ENCODE measurements around the gene DLX4.

DLX4 gene

DNA sequence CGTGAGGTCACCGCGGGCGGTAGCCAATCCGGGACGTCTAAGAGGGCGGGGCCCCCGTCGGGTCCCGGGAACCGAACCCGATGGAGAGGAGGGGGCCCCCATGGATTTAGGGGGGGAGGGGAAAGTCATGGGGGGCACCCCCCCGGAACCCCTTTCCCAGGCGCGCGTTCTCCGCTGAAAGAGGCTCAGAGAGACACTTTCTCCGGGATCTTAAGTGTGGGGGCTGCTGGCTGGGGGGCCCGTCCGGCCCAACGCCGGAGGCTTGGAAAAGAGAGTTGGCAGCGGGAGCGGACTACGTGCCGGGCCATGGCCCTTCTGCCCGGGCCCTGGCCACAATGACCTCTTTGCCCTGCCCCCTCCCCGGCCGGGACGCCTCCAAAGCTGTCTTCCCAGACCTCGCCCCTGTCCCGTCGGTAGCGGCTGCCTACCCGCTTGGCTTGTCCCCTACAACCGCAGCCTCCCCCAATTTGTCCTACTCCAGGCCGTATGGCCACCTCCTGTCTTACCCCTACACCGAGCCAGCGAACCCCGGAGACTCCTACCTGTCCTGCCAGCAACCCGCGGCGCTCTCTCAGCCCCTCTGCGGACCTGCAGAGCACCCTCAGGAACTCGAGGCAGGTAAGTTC is at the start of gene DLX4:
DLX4 (plus strand) TSS at position 57 of the 626 bp plus-strand sequence; CDS start at position 336, 279 bp downstream.
- no peak for DNase-seq

DNA sequence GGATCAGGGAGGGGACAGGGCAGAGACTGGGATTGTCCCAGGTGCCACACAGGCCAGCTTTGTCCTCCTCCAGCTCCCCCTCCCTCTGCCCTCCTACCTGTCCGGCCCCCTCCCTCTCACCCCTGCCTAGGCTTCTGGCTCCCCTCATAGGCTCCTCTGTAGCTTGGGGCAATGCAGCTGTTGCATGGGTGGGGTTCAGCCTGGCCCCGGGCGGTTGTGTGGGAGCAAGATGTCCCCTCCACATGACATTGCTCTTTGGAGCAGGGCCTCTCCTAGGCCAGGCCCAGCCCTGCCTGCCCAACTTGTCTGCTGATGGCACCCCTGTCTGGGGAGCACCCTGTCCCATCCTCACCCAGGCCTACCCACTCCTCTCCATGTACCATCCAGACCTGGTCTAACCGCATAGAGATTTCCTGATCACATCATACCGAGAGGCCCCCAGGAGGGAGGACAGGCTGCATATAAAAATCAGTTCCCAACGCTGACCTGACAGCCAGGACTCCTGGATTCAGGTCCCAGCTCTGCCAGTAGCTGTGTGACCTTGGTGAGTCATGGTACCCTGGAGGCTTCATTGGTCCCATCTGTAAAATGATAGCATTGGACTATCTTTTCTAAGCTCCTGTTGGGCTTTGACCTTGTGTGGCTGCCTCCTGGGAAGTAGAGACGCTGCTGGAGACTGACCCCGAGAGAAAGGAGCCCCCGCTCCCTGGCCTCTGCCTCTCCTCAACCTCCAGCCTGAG is 48.8 kb upstream of the DLX4 start:
- no peak for DNase-seq

DNA sequence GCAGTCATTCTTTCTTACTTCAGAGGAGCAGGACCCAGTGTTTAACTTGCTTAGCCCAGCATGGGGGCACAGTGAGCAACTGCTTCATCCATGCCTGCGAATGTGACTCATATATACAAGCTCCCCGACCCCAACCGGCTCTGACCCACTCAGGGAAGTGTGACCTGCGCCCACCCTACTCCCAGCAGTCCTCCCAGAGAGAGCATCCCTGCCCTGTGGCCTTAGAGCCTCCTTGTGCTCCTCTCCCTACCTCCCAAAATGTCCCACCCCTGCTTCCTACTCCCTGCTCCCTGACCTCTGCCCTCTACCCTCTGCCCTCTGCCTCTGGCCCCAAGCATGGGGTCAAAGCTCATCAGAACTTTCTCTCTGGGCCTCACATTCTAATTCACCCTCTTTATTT is 46.9 kb upstream of the DLX4 start:
- DNase-seq = no peak

- no peak for DNase-seq
These were observed 44.9 kb upstream of the DLX4 start for GRCh38 chr17:49924116-49924515.

DNA sequence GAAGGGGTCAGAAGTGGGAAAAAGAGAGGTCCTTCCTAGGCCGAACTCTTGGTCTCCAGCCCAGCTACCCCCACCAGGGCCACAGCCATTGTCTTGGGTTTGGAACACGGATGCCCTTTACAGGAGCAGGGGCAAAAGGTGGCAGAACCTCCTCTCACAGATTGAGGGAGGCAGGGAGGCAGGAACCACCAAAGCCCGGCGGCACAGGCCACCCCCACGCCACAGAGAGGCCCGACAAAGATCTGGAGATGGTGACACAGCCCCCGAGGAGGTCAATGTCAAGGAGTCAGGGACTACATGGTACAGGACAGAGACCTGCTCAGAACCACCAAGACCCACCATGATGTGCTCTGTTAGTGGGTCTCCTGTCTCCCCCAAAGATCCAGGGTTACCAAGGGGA is 44.4 kb upstream of the DLX4 start:
- no peak for DNase-seq

DNA sequence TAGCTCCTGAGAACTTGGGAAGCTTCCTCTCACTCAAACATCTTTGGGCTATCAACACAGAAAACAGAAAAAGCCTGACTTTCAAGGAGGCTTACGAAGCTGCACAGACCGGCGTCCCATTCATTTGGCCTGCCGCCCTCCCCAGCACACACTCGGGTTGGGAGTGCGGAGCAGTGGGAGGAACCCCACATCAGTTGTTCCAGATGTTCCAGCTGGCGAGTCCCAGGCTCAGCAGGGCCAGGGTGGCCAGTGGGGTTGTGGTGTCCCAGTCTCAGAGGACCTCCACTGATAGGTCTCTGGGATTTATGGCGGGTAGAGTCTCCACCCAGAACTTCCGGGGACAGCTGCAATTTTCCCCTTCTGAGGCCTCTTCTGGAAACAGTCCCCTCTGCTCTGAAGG is 43.1 kb upstream of the DLX4 start:
- DNase-seq = no peak

DNA sequence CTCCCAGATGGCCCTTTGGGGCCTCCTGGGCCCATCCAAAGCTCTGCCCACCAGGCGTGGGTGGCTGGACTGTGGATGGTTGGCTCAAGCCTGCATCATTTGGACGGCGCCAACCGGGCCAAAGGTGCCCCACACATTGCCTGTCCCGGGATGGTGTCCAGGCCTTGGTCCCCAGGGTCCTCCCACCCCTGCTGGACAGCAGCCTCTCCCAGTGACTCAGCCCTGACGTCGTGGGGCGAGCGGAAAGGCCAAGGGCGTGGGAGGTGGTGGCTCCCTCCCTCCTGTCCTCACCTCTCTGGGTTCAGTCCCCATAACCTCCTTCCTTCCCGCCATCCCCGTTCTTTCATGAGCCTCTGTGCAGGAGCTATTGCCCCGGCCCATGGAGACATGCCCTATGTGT is 42.1 kb upstream of the DLX4 start:
- DNase-seq = no peak

DNA sequence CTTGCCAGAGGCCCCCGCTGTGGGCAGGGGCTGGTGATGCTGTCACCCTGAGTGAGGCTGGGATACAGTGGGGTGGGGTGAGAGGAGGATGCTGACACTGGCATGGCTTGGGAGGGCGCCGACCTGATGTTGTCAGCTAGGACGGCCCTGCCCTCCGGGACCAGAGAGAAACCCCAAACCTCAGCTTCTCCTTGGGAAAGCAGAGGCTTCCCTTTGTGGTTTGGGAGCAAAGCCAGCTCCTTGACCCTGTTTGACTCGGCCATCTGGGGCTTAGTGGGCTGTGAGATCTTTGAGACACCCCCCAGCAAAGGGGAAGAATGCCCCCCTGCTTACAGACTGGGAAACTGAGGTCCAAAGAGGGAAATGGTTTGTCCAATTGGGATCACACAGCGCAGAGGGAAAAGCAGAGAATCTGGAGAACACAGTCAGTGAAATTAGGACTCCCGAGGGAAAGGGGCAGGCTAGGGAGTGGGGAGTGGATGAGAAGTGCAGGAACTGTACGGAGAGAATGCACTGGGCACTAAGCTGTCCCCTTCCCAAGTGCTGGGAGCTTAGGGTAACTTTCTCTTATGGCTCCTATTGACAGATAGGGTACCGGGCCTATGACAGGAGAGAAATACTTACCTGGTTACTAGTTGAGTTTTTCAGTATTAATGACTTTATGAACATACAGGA is 40.7 kb upstream of the DLX4 start:
- no peak for DNase-seq

DNA sequence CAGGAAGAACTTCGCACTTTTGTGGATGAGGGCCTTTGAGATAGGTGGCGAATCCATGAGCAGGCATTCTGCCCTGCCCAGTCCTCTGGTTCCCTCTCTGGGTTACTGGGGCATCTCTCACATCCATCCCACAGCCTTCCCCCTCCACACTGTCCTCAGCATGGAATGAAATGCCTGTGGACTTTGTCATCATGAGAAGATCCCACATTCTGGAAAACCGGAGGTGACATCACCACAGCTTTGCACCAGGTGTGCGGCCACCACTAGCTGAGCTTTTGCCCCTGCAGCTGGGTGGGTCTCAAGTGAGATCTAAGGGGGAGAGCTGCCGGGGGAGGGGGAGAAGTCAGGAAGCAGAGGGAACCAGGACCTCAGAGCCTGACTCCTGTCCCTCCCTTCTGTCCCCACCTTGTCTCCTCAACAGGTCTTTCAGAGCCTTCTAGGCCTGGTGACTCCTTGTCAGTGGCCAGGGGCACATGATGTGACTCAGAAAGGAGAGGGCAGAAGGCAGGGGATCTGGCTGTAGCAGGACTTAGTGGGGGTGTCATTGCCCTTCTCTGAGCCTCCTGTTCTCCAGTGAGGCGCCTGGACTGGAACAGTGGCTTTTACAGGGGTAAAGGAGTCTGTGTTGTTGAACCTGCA is 40.0 kb upstream of the DLX4 start:
- no peak for DNase-seq

- DNase-seq = no peak
These were observed 38.1 kb upstream of the DLX4 start for GRCh38 chr17:49930880-49931279.

DNA sequence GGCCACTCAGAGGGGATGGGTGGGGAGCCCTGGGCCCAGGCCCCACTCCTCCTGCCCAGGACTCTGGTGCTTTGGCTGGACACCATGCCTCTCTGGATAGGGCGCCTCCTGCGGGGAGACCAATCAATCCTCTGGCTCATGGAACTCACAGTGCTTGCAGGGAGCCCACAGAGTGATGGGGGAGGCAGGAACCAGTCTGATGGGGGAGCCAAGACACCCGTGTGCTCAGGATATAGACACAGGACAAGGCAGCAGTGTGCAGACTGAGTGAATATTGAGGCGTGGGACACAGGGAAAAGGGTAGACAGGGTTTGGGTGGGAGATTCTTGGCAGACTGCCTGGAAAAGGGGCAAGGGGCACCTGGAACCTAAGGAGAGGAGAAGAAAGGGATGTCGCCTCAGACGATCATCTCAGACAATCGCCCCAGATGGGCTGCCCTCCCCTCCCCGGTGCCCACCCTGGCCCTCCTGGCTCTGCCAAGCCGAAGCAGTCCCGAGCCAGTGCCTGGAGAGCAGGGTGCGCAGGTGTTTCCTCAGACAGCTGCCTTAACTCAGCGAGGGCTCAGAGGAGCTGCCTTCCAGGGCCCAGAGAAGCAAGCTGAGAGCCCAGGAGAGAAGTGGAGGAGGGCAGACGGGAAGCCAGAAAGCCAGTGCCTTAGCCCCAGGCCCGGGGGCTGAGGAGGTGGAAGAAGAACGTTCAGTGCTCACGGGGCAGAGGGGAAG is 37.4 kb upstream of the DLX4 start:
- no peak for DNase-seq

- DNase-seq = no peak
These were observed 36.8 kb upstream of the DLX4 start for GRCh38 chr17:49932138-49932723.

DNA sequence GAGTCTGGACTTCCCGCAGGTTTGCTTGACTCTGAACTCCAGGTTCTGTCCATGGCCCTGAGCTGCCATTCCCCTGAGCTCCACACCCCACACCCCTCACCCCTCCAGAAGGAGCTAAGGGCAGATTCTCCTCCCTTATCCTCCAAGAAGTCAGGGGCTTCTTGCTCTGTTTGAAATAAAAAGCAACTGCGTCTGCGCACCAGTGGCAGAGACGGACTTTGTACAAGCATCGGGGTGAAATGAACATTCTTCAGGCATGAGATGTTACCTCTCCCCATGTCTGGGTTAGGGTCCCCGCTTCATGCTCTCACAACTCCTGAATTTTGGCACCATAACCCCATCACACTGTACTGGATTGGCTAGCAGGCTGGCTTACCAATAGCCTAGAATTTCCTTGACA is 36.1 kb upstream of the DLX4 start:
- DNase-seq = no peak

DNA sequence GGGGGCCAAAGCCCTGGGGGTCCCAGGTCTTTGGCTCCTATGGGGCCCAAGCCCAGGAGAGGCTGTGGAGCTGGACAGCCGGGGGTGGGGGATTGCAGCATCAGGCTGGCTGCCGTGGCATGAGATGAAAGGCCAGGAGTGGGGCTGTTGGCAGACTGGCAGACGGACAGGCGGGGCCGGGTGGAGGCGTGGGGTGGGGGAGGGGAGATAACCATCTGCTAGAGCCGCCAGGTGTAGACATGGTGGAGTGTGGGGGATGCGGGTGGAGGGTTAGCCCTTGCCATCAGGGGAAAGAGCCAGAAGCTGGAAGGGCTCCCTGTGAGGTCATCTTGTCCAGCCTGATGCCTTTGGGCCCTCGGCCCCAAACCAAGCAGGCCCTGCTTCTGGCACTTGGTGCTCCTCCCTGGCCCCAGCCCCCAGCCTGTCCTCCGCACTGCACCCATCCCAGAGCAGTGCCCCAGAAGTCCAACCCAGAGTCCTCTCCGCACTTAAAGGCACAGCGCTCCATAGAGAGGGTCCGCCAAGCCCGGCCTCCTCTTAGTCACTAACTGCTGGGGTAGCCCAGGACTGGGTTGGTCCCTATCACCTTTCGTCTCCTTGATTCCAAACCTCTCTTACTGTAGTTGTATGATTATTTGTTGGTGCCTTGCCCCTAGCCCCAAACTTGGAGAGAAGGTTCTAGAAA is 33.3 kb upstream of the DLX4 start:
- DNase-seq = no peak

DNA sequence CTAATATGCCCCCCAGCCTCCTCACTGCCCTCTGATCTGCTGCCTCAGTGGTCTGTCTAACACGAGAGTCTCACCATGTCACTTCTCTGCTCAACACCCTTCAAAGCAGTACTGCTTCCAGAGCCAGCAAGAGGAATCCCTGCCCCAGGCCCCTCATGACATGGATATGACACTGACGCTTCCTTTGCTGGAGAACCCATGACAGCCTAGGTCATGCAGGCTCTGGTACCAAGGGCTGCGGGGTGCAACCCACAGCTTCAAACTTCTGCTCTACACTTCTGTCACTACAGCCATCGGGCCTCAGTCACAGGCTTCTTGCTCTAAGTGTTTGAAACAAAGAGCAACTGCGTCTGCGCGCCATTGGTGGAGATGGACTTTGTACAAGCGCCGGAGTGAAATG is 32.6 kb upstream of the DLX4 start:
- DNase-seq = no peak

GRCh38 chr17:49939318-49939717 is 29.7 kb upstream of the DLX4 start:
- no peak for DNase-seq

DNA sequence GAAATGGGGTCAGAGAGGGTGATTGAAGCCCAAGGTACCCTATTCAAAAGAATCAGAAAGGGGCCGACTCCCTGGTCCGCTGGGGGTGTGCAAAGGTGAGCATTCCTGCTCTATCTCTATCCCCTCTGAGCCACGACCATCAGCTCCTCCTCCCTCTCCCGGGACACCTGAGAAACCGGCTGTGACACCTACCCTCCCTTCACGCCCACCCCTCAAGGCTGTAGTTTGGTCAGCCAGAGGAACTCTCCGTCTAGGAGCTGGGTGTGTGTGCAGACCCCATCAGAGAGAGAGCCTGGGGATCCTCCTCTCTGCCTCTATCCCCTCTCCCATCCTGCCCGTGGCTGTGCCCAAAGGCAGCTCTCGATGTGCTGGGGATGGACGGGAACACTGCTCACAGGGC is 27.6 kb upstream of the DLX4 start:
- no peak for DNase-seq

- DNase-seq = no peak
These were observed 26.0 kb upstream of the DLX4 start for GRCh38 chr17:49942947-49943346.

DNA sequence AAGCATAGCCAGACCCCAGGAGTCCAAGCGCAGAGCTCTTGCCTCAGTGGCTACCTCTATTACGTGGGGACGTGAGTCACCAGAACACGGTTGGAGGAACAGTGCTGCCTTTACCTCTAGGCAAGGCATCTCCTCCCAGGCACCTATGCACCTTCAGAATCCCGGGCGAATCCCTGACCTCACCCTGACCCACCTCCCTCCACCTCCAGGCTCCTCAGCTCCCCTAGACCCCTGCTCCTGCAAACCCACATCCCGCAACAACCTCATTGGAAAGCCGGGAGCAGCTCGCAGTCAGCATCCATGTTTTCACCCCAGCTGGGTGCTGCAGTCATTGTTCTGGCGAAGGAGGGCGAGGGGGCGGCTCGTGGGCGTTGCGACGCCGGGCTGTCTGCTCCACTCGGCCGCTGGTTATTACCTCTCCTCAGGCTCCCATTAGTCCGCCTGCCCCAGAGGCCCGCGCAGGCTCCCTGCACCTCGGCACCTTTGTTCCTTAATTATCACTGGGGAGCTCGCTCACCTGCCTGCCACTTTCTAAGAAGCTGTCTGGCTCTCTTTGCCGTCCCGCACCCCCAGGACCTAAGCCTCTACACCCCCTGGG is 24.6 kb upstream of the DLX4 start:
- DNase-seq = no peak

- DNase-seq = no peak
These were observed 22.8 kb upstream of the DLX4 start for GRCh38 chr17:49946208-49946607.

- DNase-seq = no peak
These were observed 21.9 kb upstream of the DLX4 start for GRCh38 chr17:49946964-49947584.
